ENCODE measurements around the gene OR10V1.

OR10V1 gene, protein sequence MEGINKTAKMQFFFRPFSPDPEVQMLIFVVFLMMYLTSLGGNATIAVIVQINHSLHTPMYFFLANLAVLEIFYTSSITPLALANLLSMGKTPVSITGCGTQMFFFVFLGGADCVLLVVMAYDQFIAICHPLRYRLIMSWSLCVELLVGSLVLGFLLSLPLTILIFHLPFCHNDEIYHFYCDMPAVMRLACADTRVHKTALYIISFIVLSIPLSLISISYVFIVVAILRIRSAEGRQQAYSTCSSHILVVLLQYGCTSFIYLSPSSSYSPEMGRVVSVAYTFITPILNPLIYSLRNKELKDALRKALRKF

GRCh38 chr11:59713745-59714144 is at the start of gene OR10V1:
Gene OR10V1 (minus strand): TSS chr11:59713845. CDS start chr11:59713845, 0 bp downstream.
- CTCF ChIA-PET = no interaction called here
- TF ChIP-seq CTCF (IDR thresholded peaks at IDR 0.05; ENCODE audit: insufficient read depth, low read length, missing control alignments) = no peak
- POLR2A ChIA-PET = no interaction called here
- H3K4me3 ChIP-seq (ENCODE audit: low read depth, low read length) = no peak within 1 kb of the TSS
- no peak for DNase-seq (ENCODE audit: low read depth, low spot score)

GRCh38 chr11:59761993-59762392 is 48.3 kb upstream of the OR10V1 start:
- H3K4me3 ChIP-seq (ENCODE audit: low read depth, low read length) = no peak overlapping the region
- DNase-seq (ENCODE audit: low read depth, low spot score) = no peak
- ChIA-PET CTCF (interaction anchor here (0.8 kb wide), 1 partner anchor 40 kb away, joined by 4 read pairs; no protein-coding TSS in a partner anchor), POLR2A (no interaction called here)
- no peak for TF ChIP-seq CTCF (IDR thresholded peaks at IDR 0.05; ENCODE audit: insufficient read depth, low read length, missing control alignments)

GRCh38 chr11:59760771-59761170 is 47.1 kb upstream of the OR10V1 start:
- ChIA-PET CTCF (interaction anchor here (2.1 kb wide), 1 partner anchor 41 kb away, joined by 6 read pairs; no protein-coding TSS in a partner anchor), POLR2A (no interaction called here)
- TF ChIP-seq CTCF (IDR thresholded peaks at IDR 0.05; ENCODE audit: insufficient read depth, low read length, missing control alignments) = no peak
- DNase-seq (ENCODE audit: low read depth, low spot score) = no peak
- H3K4me3 ChIP-seq (ENCODE audit: low read depth, low read length) = no peak overlapping the region

DNA sequence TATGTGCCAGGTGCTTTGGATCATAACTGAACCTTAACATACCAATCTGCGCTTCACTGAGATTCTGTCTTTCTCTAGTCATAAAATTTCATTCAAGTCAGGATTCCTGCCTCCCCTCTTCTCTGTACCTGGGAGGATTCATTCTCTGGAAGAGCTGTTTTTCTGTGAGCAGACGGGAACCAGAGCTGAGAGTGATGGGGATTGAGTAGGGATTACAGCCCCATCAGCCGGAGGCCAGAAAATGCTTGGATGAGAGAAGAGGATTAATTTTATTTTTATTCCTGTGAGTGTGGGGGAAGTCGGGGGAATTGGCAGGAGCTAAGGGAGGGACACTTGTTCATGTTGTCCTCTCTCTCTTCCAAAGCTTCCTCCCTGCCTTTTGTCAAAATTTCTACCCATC is 46.3 kb upstream of the OR10V1 start:
- CTCF ChIA-PET = interaction anchor here (1.0 to 2.1 kb wide), 4 partner anchors 12 to 42 kb away, joined by 3 to 6 read pairs (median 3); no protein-coding TSS in a partner anchor
- DNase-seq (ENCODE audit: low read depth, low spot score) = no peak
- POLR2A ChIA-PET = no interaction called here
- TF ChIP-seq CTCF (IDR thresholded peaks at IDR 0.05; ENCODE audit: insufficient read depth, low read length, missing control alignments) = no peak
- H3K4me3 ChIP-seq (ENCODE audit: low read depth, low read length) = no peak overlapping the region

DNA sequence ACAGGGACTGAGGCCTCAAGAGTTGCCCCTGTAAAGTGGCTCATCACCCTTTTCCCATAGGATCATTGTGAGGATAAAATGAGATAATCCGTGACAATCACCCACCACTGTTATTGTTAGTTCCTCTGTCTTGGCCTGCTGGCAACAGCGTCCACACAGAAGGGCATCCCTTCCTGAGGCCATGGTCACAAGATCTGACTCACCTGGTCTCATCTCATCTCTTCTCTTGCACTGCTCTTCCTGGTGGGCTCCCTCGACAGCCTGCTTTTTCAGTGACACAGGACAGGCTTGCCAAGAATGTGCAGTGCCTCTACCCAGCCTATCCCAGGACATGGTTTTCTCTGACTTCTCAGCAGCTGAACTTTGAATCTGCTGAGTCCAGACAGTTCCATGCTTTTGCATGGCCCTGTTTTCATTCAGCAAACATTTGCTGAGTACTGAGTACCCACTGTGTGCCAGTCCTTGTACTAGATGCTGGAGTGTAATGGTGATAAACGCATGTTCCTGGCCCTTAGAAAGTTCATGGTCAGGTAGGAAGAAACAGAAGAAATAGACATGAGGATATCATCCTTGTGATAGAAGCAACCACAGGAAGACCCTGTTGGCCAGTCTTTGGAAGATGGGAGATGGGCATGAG is 44.9 kb upstream of the OR10V1 start:
- CTCF ChIA-PET = interaction anchor here (2.0 kb wide), 1 partner anchor 16 kb away, joined by 5 read pairs; no protein-coding TSS in a partner anchor
- POLR2A ChIA-PET = no interaction called here
- no peak overlapping the region for H3K4me3 ChIP-seq (ENCODE audit: low read depth, low read length)

More for the DNA sequence above, 44.9 kb upstream of the OR10V1 start:
- DNase-seq (ENCODE audit: low read depth, low spot score) = no peak
- TF ChIP-seq CTCF (IDR thresholded peaks at IDR 0.05; ENCODE audit: insufficient read depth, low read length, missing control alignments) = no peak
